Astrocyte (in vitro differentiated cells and primary cell): Measurements from ENCODE around the gene ALOXE3. TPM values are rescaled to one million over a fixed set of nuclear protein-coding genes. Genes with fewer than 3 reads are reported as not detected.

Experiments
- DNase-seq: peaks from one replicate; pipeline ENCODE4 v3.0.0-alpha.2; 2010; ENCODE audit warnings: low read depth
- FAIRE-seq: peaks from 2 replicates; lab custom pipeline; 2011; peaks lifted over from hg19 to GRCh38; lab: Jason Lieb, UNC
- H2AFZ ChIP-seq: 2 replicates; pipeline ENCODE4 v1.6.0; 2012; ENCODE audit warnings: low read depth, low read length, inconsistent platforms
- H3K27ac ChIP-seq: 2 replicates; pipeline ENCODE4 v1.5.1; 2011; ENCODE audit warnings: low read depth, low read length, inconsistent platforms
- H3K27me3 ChIP-seq: 2 replicates; pipeline ENCODE4 v1.6.0; 2011; ENCODE audit warnings: low read length, inconsistent platforms; ENCODE audit not compliant: insufficient read depth
- H3K36me3 ChIP-seq: 2 replicates; pipeline ENCODE4 v1.5.1; 2011; ENCODE audit warnings: low read length, inconsistent platforms; ENCODE audit not compliant: insufficient read depth
- H3K4me1 ChIP-seq: 2 replicates; pipeline ENCODE4 v1.5.1; 2011; ENCODE audit warnings: low read length, inconsistent platforms; ENCODE audit not compliant: insufficient read depth
- H3K4me2 ChIP-seq: 2 replicates; pipeline ENCODE4 v1.6.0; 2012; ENCODE audit warnings: low read length, inconsistent platforms
- H3K4me3 ChIP-seq: 2 replicates; pipeline ENCODE4 v1.5.1; 2011; ENCODE audit warnings: low read depth, mild to moderate bottlenecking, low read length, inconsistent platforms; ENCODE audit not compliant: insufficient read depth
- H3K79me2 ChIP-seq: 2 replicates; pipeline ENCODE4 v1.6.0; 2012; ENCODE audit warnings: mild to moderate bottlenecking, low read length, inconsistent platforms; ENCODE audit not compliant: insufficient read depth
- H3K9ac ChIP-seq: 2 replicates; pipeline ENCODE4 v1.6.0; 2012; ENCODE audit warnings: mild to moderate bottlenecking, low read length, inconsistent platforms
- H3K9me3 ChIP-seq: 2 replicates; pipeline ENCODE4 v1.5.1; 2012; ENCODE audit warnings: low read depth, mild to moderate bottlenecking, low read length, inconsistent platforms; ENCODE audit not compliant: insufficient read depth
- H4K20me1 ChIP-seq: 2 replicates; pipeline ENCODE4 v1.6.0; 2012; ENCODE audit warnings: low read length, inconsistent platforms; ENCODE audit not compliant: insufficient read depth
- H3K27ac Mint-ChIP-seq: one replicate; pipeline ENCODE4 v1.8.0; 2021; ENCODE audit warnings: mild to moderate bottlenecking, mixed read lengths; ENCODE audit not compliant: unreplicated experiment
- H3K27me3 Mint-ChIP-seq: one replicate; pipeline ENCODE4 v1.8.0; 2021; ENCODE audit warnings: low read depth, mixed read lengths; ENCODE audit not compliant: unreplicated experiment
- H3K36me3 Mint-ChIP-seq: one replicate; pipeline ENCODE4 v1.8.0; 2021; ENCODE audit warnings: low read depth, mixed read lengths; ENCODE audit not compliant: unreplicated experiment
- H3K4me1 Mint-ChIP-seq: one replicate; pipeline ENCODE4 v1.8.0; 2021; ENCODE audit warnings: low read depth, mixed read lengths; ENCODE audit not compliant: unreplicated experiment
- H3K4me3 Mint-ChIP-seq: one replicate; pipeline ENCODE4 v1.8.0; 2021; ENCODE audit warnings: mild to moderate bottlenecking, moderate library complexity, mixed read lengths; ENCODE audit not compliant: unreplicated experiment
- H3K9me3 Mint-ChIP-seq: one replicate; pipeline ENCODE4 v1.8.0; 2021; ENCODE audit warnings: mild to moderate bottlenecking, mixed read lengths; ENCODE audit not compliant: unreplicated experiment
- CTCF ChIP-seq: IDR thresholded peaks from 2 replicates; pipeline ENCODE4 v1.5.1; 2011; ENCODE audit warnings: low read depth, mild to moderate bottlenecking, inconsistent platforms, low read length, moderate library complexity; ENCODE audit not compliant: insufficient read depth
- EZH2 ChIP-seq: IDR thresholded peaks from 2 replicates; pipeline ENCODE4 v1.6.1; 2012; ENCODE audit warnings: mild to moderate bottlenecking, low read length, inconsistent platforms; ENCODE audit not compliant: insufficient read depth
- total RNA-seq: library from RNA; stranded (reverse); gene quantifications from 2 replicates; pipeline ENCODE4 v1.2.1, GENCODE V29; 2021

The ALOXE3 gene
- total RNA-seq, 1 donor from 2014 or later: 0.82 TPM

- H3K27ac ChIP-seq: no peak overlapping the region
- no peak overlapping the region for H3K9ac ChIP-seq
- no peaks in the 10 kb centered on the region for H3K36me3 ChIP-seq
- DNase-seq (no peak), FAIRE-seq (no peak)
- H3K27ac Mint-ChIP-seq: no peak overlapping the region
- H4K20me1 ChIP-seq: peaks cover 4% of the 10 kb centered on the region
- peaks cover 6% of the 10 kb centered on the region for H3K4me1 ChIP-seq
- H3K4me1 Mint-ChIP-seq: no peaks in the 10 kb centered on the region
- H2AFZ ChIP-seq: no peak overlapping the region
- no peak overlapping the region for H3K4me3 ChIP-seq
- H3K27me3 ChIP-seq: no peaks in the 10 kb centered on the region
- peak overlapping the region; percentile 27 for H3K4me3 Mint-ChIP-seq
- H3K36me3 Mint-ChIP-seq: peaks cover 23% of the 10 kb centered on the region
- H3K9me3 ChIP-seq: no peaks in the 10 kb centered on the region
- H3K4me2 ChIP-seq: no peak overlapping the region
- TF ChIP-seq EZH2 (no peak), CTCF (no peak)
- no peaks in the 10 kb centered on the region for H3K27me3 Mint-ChIP-seq
- H3K79me2 ChIP-seq: no peaks in the 10 kb centered on the region
- no peaks in the 10 kb centered on the region for H3K9me3 Mint-ChIP-seq
These were observed 22.7 kb upstream of the ALOXE3 start for GRCh38 chr17:8141045-8141444.

GRCh38 chr17:8140065-8141029 lies 22.0 kb upstream of the ALOXE3 start:
- peaks cover 21% of the 10 kb centered on the region for H3K36me3 Mint-ChIP-seq
- TF ChIP-seq EZH2 (no peak), CTCF (no peak)
- no peak overlapping the region for H3K4me2 ChIP-seq
- no peaks in the 10 kb centered on the region for H3K79me2 ChIP-seq
- H2AFZ ChIP-seq: no peak overlapping the region
- no peaks in the 10 kb centered on the region for H3K27me3 ChIP-seq
- no peak overlapping the region for H3K9ac ChIP-seq
- no peak overlapping the region for H3K27ac Mint-ChIP-seq
- H3K9me3 Mint-ChIP-seq: no peaks in the 10 kb centered on the region
- H3K9me3 ChIP-seq: no peaks in the 10 kb centered on the region
- H3K4me1 Mint-ChIP-seq: no peaks in the 10 kb centered on the region
- peaks cover 4% of the 10 kb centered on the region for H4K20me1 ChIP-seq
- H3K4me1 ChIP-seq: peaks cover 6% of the 10 kb centered on the region
- FAIRE-seq: no peak
- H3K36me3 ChIP-seq: no peaks in the 10 kb centered on the region
- H3K27ac ChIP-seq: no peak overlapping the region
- H3K4me3 Mint-ChIP-seq: no peak overlapping the region
- H3K27me3 Mint-ChIP-seq: no peaks in the 10 kb centered on the region
- no peak for DNase-seq
- H3K4me3 ChIP-seq: no peak overlapping the region
